GF-D8 (cell line): ENCODE measurements around the gene FOXO6.

Source experiments
- DNase-seq: peaks from one replicate; lab custom pipeline; 2025; lab: John Stamatoyannopoulos, UW

The FOXO6 gene

DNA sequence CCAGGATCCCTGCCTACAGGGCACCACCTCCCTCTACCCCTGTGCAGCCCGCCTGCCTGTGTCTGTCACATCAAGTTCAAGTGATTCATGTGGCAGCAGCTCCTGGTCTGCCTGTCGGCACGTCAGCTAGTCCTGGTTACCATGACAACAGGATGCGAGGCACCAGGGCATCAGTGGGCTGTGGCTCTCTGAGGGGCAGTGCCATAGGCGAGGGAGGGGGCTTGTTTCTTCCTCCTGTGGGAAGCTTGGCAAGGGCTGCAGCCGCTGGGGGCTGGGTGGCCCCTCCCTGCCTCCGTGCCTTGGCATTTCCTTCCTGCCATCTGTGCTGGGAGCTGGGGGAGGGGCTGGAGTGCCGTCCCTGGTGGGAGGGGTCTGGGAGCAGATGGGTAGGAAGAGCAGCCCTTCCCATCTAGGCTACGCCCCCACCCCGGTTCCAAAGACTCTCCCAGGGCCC is 43.1 kb downstream of the FOXO6 start:
- DNase-seq, result no peak

DNA sequence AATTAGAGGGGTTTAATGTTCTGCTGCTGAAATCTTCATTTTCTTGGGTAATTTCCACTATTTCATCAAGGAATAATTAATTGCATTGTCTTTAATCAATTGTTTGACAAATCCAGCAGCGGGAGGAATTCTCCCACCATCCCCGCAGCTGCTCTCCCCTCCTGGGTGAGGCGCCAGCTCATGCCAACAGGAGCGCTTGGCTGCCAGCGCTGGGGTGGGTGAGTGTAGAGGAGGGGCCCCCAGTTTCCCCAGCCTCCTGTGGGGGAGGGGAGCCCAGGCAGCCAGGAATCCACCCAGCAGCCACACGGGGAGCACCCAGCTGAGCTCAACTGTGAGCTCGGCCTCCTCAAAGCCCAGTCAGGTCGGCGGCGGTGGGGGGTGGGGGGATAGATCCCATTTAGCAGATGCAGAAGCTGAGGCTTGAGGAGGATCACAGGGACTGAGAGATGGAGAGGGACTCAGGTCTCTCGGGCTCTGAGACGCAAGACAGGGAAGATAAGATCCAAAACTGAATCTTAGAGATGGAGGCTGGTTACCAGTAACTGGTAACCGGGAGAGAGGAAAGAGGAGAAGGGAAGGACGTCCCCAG is 46.5 kb downstream of the FOXO6 start:
- DNase-seq, result no peak

DNA sequence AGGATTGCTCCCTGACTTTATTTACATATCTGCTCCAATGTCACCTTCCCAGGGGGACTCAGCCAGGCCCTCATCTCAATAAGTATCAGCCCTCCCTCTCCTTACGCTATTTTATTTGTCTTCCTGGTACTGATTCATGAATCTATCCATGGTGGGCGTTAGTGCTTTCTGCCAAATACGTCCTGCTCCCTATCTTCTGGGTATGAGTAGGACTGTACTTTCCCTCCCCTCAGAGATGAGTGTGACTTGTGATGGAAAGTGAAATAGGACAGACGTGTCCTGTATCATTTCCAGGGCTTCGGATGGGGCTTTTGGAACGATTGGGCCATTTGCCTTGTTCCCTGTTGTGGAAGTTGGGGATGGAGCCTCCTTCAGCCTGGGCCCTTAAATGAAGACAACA is 47.5 kb downstream of the FOXO6 start:
- DNase-seq, result no peak

DNA sequence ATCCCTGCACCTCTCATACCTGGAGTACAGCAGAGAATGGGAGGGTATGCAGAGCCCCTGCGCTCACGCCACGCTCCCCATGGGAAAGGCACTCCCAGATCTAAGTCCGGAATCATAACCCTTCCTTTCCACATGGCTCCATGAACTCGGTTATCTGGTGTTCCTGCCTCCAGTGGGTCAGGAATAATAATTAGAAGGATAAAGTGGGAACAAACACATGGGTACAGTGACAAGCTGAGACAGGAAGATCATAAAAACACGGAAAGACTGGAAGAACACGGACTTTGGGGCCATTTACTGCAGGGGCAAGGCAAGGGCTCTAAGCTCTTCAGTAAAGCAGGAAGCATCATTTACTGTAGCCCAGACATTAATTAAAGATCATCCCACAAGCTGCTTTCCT is 48.6 kb downstream of the FOXO6 start:
- no peak for DNase-seq

DNA sequence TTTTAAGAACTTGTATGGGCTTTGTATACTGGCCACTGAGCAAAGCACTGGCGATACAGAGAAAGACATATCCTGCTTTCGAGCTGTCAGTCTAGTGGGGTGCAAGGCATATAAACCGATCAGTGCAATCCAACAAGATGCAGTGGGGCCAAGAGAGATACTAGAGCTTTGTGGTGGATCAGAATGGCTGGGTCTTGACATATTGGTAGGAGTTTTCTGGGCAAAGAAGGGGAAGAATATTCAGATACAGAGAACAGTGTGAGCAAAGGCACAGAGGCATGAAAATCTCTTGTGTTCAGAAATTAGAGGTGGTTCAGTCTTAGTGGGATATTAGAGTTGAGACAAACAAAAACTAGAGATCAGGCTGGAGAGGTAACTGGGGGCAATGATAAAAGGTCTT is 49.2 kb downstream of the FOXO6 start:
- DNase-seq, result no peak

- no peak for DNase-seq
These were observed 50.0 kb downstream of the FOXO6 start for GRCh38 chr1:41411229-41411628.

DNA sequence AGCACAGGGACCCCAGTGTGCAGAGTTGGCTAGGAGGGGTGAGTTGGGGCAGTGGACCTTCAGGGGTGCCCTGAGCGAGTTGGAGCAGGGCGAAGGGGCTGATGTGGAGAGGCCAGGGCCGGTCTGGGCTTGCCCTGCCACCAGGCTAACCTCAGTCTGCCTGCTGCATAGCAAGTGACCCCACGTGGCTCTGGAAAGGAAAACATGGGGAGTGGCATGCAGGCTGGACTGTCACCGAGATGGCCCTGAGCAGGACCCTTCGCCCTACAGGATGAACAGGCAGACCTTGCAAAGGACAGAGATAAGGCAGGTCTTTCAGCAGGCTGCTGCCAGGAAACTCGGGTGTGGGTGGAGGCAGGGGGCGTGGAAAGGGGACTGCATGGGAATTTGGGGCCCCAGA is 51.5 kb downstream of the FOXO6 start:
- no peak for DNase-seq

DNA sequence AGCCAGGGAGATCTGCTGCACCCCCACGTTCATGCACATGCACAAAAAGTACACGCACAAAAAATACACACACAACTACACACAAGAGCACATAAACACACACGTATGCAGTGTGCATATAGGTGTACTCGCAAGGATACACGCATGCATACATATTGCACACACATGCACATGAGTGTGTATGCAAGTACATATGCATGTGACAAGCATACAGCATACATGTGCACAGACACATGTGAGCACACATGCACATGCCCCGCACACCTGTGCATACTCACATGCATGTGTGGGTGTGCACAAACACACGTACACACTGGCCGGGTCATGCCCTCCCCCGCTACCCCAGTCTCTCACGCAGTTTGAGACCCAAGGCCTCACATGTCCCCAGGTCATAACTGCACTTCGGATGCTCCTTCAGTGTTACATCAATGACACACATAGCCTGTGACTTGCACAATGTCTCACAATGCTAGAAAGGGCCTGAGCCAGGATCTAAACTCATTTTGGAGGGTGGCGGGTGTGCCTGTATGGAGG is 52.6 kb downstream of the FOXO6 start:
- no peak for DNase-seq

DNA sequence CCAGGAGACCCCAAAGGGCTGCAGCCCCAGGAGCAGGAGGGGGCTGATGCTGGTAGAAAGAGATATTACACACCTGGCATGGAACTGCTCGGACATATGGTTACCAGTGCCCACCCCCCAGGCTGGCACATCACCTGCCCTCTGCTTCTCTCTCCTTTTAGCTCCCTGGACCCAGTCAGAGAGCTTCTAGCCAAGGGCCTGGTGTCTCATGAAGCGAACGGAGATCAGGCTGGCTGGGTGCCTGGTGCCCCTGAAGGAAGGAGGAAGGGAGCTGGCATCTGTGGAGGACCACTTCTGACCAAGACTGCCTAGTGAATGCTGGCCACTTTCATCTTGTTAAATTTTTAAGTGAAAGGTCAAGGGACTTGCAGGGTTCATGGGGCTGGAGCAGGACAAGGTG is 53.1 kb downstream of the FOXO6 start:
- no peak for DNase-seq

DNA sequence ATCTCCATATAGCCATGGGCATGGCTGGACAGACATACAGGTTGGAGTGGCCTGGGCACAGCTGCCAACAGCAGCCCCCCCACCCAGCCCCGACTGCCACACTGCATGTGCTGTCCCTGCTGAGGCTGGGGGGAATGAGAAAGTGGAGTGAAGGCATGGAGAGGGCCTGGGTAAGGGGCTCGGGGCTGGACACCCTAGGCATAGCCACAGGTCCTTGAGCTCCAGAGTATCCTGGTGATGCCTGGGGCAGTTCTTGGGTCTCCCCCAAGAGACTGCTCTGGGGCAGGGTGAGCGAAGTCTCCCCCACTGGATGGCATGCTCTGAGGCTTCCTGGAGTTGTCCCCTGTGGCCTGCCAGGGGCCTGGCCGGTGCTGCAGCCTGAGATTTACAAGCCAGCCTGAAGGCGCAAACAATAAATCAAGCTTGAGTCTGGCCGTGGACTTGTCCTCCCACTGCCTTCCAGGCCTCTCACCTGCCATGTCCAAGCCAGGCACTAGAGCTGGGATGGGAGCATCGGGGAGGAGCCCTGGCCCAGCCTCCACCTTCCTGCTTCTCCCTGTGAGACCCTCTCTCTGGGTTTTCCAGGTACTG is 53.6 kb downstream of the FOXO6 start:
- no peak for DNase-seq

GRCh38 chr1:41416081-41416480 is 54.8 kb downstream of the FOXO6 start:
- no peak for DNase-seq

GRCh38 chr1:41416552-41417334 is 55.5 kb downstream of the FOXO6 start:
- DNase-seq, result no peak

GRCh38 chr1:41417335-41417682 is 56.1 kb downstream of the FOXO6 start:
- DNase-seq, result no peak

DNA sequence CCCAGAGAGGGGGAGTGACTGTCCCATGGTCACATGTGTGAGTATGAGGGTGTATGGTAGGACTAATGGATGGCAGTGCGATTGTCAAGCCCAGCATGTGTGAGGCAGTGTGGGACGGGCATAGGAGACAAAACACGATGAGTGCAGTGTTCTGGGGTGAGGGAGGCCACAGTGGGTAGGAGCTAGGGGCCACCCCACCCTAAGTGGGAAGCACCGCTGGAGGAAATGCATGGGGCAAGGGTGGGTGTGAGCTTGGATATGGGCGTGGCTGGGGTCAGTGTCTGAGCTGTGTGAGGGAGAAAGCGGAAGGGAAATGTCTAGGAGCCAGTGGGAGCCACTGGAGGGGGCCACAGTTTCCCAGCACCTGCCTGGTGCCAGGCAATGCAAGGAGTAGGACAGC is 56.5 kb downstream of the FOXO6 start:
- no peak for DNase-seq

- no peak for DNase-seq
These were observed 57.8 kb downstream of the FOXO6 start for GRCh38 chr1:41418857-41419583.

DNA sequence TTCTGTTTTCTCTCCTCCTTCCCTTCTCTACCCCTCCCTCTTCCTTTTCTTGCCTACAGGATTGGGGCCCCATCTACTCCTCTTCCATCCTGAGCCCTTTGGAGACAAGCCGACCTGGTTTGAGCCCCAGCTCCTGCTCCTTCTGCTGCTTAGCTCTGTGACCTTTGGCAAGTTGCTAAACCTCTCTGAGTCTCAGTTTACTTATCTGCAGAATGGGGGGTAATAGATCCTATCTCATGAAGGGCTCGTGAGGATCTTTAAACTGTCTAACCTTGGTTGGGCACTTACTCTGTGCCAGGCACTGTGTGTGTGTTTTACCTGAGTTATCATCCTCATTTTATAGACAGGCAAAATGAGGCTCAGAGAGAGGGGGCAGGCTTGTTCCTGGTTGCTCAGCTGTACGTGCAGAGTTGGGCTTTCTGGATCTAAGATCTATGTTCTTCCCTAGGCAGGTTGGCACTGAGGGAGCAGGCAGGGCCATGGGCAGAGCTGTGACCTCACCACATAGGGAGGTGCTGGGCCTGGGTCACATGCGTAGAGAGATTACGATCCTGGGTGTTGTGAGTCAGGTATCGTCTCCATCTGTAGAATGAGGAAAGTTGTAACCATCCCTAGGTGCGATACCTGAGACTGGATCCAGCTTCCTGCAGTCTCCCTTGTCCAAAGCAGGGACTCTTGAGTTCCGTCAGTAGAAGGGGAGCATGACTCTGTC is 58.5 kb downstream of the FOXO6 start:
- DNase-seq, result no peak

GRCh38 chr1:41420351-41420750 is 59.1 kb downstream of the FOXO6 start:
- no peak for DNase-seq

DNA sequence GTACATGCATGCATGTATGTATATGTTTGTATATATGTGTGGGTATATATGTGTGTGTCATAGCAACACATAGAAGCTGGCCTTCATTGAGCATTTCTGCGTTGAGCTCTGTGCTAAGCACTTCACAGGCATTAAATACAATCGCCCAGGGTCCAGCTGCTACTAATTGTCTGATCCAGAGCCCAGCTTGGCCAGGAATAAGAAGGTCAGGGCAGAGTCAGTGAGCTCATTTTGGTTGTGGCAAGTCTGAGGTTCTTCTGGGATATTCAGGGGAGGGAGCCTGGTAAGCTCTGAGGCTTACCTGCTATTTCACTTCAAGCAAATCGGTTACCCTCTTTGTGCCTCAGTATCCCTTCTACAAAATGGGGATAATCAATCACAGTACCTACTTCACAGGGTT is 59.6 kb downstream of the FOXO6 start:
- no peak for DNase-seq

DNA sequence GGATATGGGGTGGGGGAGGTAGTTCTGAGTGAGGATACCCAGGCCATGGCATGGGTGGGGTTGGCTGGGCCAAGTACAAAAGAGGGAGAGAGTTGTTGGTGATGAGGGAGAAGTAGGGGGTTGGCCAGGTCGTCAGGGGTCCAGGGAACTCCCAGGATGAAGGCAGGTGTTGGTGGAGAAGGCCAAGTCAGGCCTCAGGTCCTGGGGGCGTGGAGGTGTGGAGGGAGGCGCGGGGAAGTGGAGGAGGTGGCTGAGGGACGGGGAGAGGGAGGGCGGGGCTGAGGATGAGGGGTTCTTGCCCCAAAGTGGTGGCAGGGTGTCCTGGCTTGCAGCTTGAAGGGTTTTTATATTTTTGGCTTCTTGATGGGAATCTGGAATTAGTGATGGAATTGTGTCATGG is 61.1 kb downstream of the FOXO6 start:
- DNase-seq, result no peak

DNA sequence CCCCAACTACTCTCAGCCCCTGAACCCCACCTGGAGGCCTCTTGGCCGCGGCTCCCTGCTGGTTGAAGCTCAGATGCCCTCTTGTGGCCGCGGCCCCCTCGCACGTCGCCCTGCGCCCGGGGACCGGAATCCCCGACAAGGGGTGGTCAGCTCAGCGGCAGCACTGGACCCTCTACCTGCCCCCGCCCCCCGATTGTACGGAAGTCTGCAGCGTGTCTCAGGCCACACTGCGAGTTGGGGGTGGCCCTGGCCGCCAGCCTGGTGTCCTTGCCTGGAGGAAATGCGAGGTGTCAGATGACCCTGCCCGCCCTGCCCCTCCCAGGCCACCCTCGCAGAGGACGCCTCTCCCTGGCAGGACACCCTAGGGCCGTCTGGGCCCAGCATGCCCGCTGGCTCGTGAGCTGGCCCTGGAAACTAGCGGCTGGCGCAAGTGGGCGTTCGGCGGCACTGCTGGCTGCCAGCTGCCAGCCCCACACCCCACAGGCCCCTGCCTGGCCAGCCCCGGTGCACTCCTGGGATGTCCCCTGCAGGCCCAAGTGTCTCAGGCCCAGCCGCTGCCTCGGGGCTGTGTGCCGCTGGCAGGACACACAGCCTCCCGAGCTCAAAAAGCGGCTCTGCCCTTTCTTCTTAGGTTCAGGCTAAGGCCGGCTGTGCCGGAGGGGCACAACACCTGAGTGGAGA is 62.4 kb downstream of the FOXO6 start:
- DNase-seq, result no peak

DNA sequence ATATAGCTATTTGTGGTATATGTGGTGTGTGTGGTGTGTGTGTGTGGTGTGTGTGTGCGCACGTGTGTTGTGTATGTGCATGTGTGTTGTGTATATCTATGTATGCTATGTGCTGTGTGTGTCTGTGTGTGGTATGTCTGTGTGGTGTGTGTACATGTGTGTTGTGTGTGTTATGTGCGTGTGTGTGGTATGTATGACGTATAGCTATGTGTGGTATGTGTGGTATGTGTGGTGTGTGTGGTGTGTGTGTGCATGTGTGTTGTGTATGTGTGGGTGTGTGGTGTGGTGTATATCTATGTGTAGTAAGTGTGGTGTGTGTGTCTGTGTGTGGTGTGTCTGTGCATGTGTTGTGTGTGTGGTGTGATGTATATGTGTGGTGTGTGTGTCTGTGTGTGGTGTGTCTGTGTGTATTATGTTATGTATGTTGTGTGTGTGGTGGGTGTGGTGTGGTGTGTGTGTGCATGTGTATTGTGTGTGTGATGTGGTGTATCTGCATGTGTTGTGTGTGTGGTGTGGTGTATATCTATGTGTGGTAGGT is 63.4 kb downstream of the FOXO6 start:
- no peak for DNase-seq
